Measurements from ENCODE around the gene SLC1A2. TPM values are rescaled to one million over a fixed set of nuclear protein-coding genes. Genes with fewer than 3 reads are reported as not detected.
A peak's percentile ranks its signal among the peaks of the same experiment; 100 is the strongest.

Gene SLC1A2
- not detected for total RNA-seq

DNA sequence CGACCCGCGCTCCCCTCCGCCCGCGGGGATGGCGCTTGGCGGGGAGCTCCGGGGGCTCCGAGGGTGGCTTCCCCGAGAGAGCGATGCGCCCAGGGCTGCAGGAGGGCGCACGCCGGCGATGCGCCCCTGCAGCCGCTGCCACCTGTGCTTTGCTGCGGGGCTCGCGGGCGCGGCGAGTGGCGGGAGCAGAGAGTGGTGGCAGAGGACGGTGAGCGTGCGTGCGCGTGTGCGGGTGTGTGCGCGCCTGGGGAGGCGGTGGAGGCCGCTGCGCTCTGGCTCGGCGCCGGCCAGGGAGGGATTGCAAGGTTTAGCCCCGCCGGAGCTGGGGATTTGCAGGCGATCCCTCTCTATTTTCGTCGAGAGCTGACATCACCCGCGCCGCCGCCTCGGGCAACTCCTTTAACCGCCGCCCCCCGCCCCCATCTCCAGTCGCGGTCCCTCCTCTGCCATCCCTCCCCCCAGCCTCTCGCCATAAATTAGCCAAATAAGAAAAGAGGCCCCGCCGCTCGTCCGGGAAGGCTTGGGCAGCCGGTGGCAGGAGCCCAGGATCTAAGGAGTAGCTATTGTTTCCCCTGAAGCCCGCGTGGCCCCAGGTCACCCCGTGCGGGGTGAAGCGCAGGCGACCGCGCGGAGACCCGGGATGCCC lies at the start of gene SLC1A2:
SLC1A2 (minus strand) TSS at position 375 of the 646 bp plus-strand sequence. CDS start 592 bp downstream, outside the sequence.
- no peak for DNase-seq
- POLR2A ChIA-PET: no interaction called here
- Mint-ChIP-seq H3K27me3 (peaks cover 86% of the 10 kb centered on the region), H3K9me3 (no peaks in the 10 kb centered on the region), H3K4me3 (peak within 1 kb of the TSS; percentile 45), H3K36me3 (ENCODE audit: low read depth) (no peaks in the 10 kb centered on the region), H3K27ac (no peak within 1 kb of the TSS), H3K4me1 (peaks cover 12% of the 10 kb centered on the region)
- CTCF ChIA-PET: interaction anchor here (0.7 to 1.4 kb wide), 2 partner anchors 9 to 234 kb away, joined by 3 to 5 read pairs; no protein-coding TSS in a partner anchor

DNA sequence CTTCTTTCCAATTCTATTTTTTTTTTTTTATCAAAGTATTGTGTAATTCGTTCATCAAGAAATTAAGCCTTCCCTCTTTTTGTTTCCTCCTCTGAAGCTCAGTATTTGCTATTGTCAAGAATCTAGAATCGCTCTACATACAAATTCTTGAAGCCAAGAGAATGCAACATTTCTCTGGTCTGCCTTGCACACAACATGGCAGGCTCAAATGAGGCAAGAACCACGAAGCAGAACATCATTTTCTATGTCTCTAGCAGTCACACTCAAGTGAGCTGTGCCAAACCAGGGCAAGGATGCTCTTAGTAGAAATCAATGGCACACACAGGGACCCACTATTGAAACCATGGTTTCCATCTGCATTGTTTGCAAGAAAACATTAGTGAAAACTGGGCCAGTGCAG lies 46.7 kb upstream of the SLC1A2 start:
- H3K4me3 Mint-ChIP-seq: no peak overlapping the region
- CTCF ChIA-PET: no interaction called here
- H3K27ac Mint-ChIP-seq: no peak overlapping the region
- no peaks in the 10 kb centered on the region for H3K9me3 Mint-ChIP-seq
- H3K4me1 Mint-ChIP-seq: no peaks in the 10 kb centered on the region
- DNase-seq: no peak
- POLR2A ChIA-PET: interaction anchor here (0.6 kb wide), 1 partner anchor 1785 kb away, joined by 3 read pairs; no protein-coding TSS in a partner anchor
- peaks cover 35% of the 10 kb centered on the region for H3K27me3 Mint-ChIP-seq
- no peaks in the 10 kb centered on the region for H3K36me3 Mint-ChIP-seq (ENCODE audit: low read depth)

DNA sequence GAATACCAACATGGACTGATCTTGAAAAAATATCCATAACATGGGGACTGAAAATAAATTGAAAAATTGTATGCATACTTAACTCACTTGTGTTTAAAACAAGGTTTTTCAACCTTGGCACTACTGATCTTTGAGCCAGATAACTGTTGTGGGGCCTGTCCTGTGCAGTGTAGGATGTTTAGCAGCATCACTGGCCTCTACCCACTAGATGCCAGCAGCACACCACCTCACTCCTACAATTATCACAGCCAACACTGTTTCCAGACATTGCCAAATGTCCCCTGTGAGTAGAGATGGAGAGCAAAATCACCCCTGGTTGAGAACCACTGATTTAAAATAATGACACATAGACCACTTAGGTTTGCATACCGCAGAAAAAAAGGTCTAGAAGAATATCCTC lies 45.0 kb upstream of the SLC1A2 start:
- H3K9me3 Mint-ChIP-seq: no peaks in the 10 kb centered on the region
- peaks cover 28% of the 10 kb centered on the region for H3K27me3 Mint-ChIP-seq
- H3K27ac Mint-ChIP-seq: no peak overlapping the region
- POLR2A ChIA-PET: no interaction called here
- no peak overlapping the region for H3K4me3 Mint-ChIP-seq
- no peak for DNase-seq
- no peaks in the 10 kb centered on the region for H3K36me3 Mint-ChIP-seq (ENCODE audit: low read depth)
- CTCF ChIA-PET: no interaction called here
- no peaks in the 10 kb centered on the region for H3K4me1 Mint-ChIP-seq

DNA sequence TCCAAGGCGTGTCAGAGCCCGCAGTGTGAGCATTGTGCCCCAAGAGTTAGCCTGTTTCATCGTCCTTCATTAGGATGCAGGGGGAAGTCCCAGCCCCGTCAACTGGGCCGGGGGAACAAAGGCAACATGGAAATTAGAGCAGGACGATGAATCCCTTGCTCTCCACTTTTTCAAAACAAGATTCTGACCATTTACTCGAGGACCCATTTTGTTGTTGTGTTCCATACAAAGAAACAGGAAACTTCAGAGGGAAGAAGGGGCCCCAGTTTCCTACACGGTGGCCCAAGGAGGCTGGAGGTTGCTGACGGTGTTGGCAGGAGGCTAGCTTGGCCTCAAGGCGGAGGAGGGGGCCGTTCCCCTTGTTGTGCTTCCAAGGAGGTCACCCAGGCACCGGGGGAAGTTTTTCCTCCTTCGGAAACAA lies 44.0 kb upstream of the SLC1A2 start:
- Mint-ChIP-seq H3K27me3 (peaks cover 28% of the 10 kb centered on the region), H3K4me3 (no peak overlapping the region), H3K36me3 (ENCODE audit: low read depth) (no peaks in the 10 kb centered on the region), H3K27ac (no peak overlapping the region), H3K4me1 (no peaks in the 10 kb centered on the region), H3K9me3 (no peaks in the 10 kb centered on the region)
- ChIA-PET CTCF (no interaction called here), POLR2A (no interaction called here)
- DNase-seq: no peak

DNA sequence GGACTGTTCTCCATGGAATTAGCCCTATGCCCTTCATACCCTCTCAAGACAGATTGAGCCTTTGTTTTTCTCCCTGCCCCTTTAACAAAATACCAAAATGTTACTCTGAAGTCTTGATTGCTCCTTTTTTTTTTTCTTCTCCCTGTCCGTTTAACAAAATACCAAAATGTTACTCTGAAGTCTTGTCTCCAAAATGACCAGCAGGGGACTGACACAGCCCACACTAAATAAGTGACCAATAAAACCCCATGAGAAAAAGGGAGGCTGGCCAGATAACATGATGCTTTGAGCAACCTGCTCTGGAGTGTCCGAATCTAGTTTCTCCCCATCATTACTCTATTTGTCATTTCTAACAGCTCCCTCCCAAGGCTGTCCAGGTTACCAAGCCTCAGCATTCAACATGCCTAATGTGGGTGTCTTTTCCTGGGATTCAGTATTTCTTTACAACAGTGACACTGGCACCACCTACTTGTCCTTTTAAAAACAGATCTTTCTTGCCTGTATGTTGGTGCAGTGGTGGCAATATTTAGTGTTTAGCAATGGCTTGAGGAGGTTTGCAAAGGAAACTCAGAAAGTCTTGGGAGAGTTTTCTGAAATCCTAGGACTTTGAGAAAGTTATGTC lies 42.7 kb upstream of the SLC1A2 start:
- no peaks in the 10 kb centered on the region for H3K4me1 Mint-ChIP-seq
- ChIA-PET POLR2A (no interaction called here), CTCF (no interaction called here)
- no peaks in the 10 kb centered on the region for H3K9me3 Mint-ChIP-seq
- H3K27ac Mint-ChIP-seq: no peak overlapping the region
- H3K36me3 Mint-ChIP-seq (ENCODE audit: low read depth): no peaks in the 10 kb centered on the region
- no peak overlapping the region for H3K4me3 Mint-ChIP-seq
- peaks cover 25% of the 10 kb centered on the region for H3K27me3 Mint-ChIP-seq
- DNase-seq: no peak

DNA sequence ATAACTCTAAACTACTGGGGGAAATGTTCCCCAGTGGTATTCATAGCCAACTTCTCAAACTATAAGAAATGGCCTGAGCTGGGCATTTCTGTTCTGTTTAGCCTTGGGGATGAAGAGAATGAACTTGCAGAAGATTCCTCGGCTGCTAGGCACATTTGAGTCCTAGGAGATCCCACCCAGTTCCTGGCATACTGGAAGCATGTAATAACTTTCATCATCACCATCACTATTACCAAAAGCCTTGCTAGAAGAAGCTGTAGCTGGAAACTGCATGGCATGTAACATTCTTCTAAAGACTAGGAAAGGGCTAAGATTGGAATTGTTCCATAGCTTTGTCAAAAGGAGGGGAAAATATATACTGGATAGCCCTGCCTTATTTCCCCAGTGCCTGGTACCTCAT lies 40.1 kb upstream of the SLC1A2 start:
- H3K9me3 Mint-ChIP-seq: no peaks in the 10 kb centered on the region
- peaks cover 23% of the 10 kb centered on the region for H3K27me3 Mint-ChIP-seq
- H3K4me3 Mint-ChIP-seq: no peak overlapping the region
- POLR2A ChIA-PET: no interaction called here
- no peak for DNase-seq
- H3K4me1 Mint-ChIP-seq: no peaks in the 10 kb centered on the region
- no peaks in the 10 kb centered on the region for H3K36me3 Mint-ChIP-seq (ENCODE audit: low read depth)
- CTCF ChIA-PET: no interaction called here
- H3K27ac Mint-ChIP-seq: no peak overlapping the region

DNA sequence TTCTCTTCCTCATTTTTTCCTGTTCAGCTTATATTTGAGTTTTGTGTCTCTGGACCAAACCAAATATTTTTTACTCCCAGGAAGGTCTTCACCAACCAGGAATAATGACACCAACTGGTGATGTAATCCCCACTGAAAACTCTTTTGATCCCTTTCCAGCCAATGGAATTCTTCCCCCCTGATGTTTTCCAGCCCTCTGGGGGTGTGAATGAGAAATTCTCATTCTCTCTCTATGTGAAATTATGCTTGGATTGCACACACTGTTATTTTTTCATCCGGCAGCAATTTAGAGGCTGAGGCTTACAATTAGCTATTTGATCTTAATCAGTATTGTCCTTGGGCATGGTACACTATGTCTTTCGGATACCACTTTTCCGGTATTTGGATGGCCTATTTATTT lies 39.5 kb upstream of the SLC1A2 start:
- no peak for DNase-seq
- Mint-ChIP-seq H3K27me3 (peaks cover 20% of the 10 kb centered on the region), H3K4me1 (no peaks in the 10 kb centered on the region), H3K4me3 (no peak overlapping the region), H3K9me3 (no peaks in the 10 kb centered on the region), H3K36me3 (ENCODE audit: low read depth) (no peaks in the 10 kb centered on the region), H3K27ac (no peak overlapping the region)
- ChIA-PET POLR2A (no interaction called here), CTCF (no interaction called here)

DNA sequence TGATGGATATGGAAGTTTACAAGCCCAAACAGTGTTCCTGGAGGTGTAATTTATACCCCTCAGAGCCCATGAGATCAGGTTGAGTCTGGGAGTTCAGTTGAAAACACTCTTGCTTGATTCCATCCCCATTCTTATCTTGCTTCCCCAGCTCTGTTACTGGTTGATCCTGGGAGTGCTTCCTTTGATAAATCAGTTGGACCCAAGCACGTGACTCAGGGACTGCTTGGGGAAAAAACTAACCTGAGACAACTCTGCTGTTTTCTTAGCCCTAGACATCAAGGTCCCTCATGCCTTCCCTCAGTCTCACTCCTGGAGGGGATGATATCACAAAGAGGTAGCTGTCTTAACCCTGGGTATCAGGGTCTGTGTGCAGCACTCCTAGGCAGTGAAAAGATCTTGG lies 35.0 kb upstream of the SLC1A2 start:
- ChIA-PET CTCF (no interaction called here), POLR2A (no interaction called here)
- no peaks in the 10 kb centered on the region for H3K9me3 Mint-ChIP-seq
- no peaks in the 10 kb centered on the region for H3K4me1 Mint-ChIP-seq
- H3K27me3 Mint-ChIP-seq: peaks cover 37% of the 10 kb centered on the region
- H3K36me3 Mint-ChIP-seq (ENCODE audit: low read depth): no peaks in the 10 kb centered on the region
- DNase-seq: no peak
- H3K4me3 Mint-ChIP-seq: no peak overlapping the region
- no peak overlapping the region for H3K27ac Mint-ChIP-seq

DNA sequence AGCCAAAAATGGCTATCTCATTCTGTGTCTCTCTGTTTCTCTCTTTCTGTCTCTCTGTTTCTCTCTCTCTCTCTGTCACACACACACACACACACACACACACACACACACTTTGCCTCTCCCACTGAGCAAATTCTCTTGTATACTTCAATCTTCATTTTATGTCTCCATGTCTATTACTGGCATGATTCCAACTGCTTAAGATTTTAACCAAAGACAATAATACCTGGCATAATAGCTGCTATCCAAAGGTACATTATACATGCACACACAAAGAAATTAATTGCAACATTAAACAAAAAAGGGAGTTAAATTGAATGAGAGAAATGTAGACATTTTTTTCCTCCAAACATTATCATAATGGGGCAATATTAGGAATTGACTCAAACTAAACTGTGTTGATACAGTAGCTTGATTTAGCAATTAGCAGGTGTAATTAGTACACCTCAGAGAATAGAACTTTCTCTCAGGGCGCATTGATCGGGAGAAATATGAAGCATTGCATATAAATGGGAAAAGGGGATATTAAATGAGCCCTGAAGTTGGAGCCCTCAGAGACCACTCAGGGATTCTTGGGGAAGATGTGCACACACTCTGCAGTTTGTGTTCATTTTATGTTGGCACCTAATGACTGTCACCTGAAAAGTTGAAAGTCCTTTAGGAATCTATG lies 17.4 kb upstream of the SLC1A2 start:
- no peaks in the 10 kb centered on the region for H3K9me3 Mint-ChIP-seq
- no peak for DNase-seq
- H3K27ac Mint-ChIP-seq: no peak overlapping the region
- H3K4me3 Mint-ChIP-seq: no peak overlapping the region
- H3K27me3 Mint-ChIP-seq: peaks cover 38% of the 10 kb centered on the region
- ChIA-PET POLR2A (no interaction called here), CTCF (no interaction called here)
- no peaks in the 10 kb centered on the region for H3K36me3 Mint-ChIP-seq (ENCODE audit: low read depth)
- H3K4me1 Mint-ChIP-seq: no peaks in the 10 kb centered on the region

DNA sequence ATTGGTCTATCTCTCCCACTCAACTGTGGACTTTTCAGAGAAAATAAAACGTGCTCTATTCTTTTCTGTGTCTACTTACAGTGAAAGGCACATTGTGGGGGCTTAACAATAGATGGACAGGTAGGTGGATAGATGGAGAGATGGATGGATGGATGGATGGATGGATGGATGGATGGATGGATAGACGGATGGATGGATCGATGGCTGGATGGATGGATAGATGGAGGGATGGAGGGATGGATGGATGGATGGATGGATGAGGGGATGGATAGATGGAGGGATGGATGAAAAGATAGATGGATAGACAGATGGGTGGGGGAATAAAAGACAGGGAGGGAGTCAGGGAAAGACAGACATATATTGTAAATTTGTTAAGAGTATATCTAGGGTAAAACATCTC lies 14.2 kb upstream of the SLC1A2 start:
- CTCF ChIA-PET: no interaction called here
- Mint-ChIP-seq H3K9me3 (no peaks in the 10 kb centered on the region), H3K36me3 (ENCODE audit: low read depth) (no peaks in the 10 kb centered on the region), H3K4me3 (no peak overlapping the region), H3K4me1 (no peaks in the 10 kb centered on the region), H3K27ac (no peak overlapping the region), H3K27me3 (peaks cover 34% of the 10 kb centered on the region)
- DNase-seq: no peak
- POLR2A ChIA-PET: no interaction called here

DNA sequence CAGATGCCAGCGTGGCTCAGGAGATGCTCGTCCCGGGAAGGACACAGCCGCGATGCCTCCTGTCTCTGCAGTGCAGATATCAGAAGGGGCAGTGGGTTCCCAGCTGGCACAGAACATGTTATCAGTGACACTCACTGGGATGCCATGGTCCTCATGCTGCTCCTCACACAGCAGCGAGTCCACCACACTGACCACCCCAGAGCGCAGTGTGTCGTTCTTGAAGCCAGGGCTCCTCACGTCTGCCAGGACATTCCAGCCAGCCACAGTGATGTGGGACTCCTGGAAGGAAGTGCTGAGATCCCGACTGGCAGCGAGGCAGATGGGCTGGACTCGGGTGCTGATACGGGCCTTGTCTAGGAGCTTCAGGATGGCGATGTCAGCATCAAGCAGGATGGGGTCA lies 13.1 kb upstream of the SLC1A2 start:
- Mint-ChIP-seq H3K4me1 (no peaks in the 10 kb centered on the region), H3K4me3 (no peak overlapping the region), H3K27ac (no peak overlapping the region), H3K36me3 (ENCODE audit: low read depth) (no peaks in the 10 kb centered on the region), H3K9me3 (no peaks in the 10 kb centered on the region), H3K27me3 (peaks cover 34% of the 10 kb centered on the region)
- DNase-seq: no peak
- ChIA-PET POLR2A (no interaction called here), CTCF (no interaction called here)

DNA sequence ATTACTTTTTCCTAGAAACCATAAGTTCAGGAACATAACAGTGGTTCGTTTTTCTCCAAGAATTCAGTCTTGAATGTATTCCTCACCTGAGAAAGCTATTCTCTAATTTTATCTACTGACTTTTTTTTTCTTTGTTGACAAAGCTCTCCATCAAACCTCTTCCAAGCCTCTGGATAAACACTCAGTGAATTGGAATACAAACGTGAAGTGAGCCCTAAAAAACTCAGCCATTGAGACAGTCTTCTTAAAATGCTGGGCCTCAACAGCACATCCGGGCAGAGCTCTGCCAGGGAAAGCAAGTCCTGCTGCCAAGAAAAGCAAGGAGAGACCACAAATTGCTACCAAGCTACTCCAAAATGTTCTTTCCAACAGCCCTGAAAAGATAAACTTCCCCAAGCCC lies 7.7 kb upstream of the SLC1A2 start:
- Mint-ChIP-seq H3K36me3 (ENCODE audit: low read depth) (no peaks in the 10 kb centered on the region), H3K27ac (no peak overlapping the region), H3K4me1 (no peaks in the 10 kb centered on the region), H3K27me3 (peaks cover 62% of the 10 kb centered on the region), H3K9me3 (no peaks in the 10 kb centered on the region), H3K4me3 (no peak overlapping the region)
- no peak for DNase-seq
- ChIA-PET CTCF (no interaction called here), POLR2A (no interaction called here)

DNA sequence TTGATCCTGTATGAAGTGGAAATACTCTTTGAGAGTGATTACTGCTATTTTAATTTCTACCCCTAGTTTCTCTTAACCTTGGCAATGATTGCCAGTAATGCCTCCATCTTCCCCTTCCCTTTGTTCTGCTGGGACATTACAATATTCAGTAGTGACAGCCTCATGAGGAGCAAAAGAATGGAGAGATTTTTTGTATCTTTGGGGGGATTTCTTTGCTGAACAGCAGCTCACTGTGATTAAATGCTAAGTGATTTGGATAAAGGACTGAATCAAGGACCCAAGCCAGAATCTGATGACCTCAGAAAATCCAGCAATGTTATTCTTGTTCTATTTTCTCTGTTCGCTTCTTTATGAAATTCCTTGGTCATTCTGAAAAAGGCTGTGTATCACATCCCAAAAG lies 7.0 kb upstream of the SLC1A2 start:
- no peaks in the 10 kb centered on the region for H3K9me3 Mint-ChIP-seq
- peaks cover 69% of the 10 kb centered on the region for H3K27me3 Mint-ChIP-seq
- H3K4me1 Mint-ChIP-seq: no peaks in the 10 kb centered on the region
- no peaks in the 10 kb centered on the region for H3K36me3 Mint-ChIP-seq (ENCODE audit: low read depth)
- H3K4me3 Mint-ChIP-seq: no peak overlapping the region
- POLR2A ChIA-PET: no interaction called here
- CTCF ChIA-PET: no interaction called here
- no peak overlapping the region for H3K27ac Mint-ChIP-seq
- no peak for DNase-seq

DNA sequence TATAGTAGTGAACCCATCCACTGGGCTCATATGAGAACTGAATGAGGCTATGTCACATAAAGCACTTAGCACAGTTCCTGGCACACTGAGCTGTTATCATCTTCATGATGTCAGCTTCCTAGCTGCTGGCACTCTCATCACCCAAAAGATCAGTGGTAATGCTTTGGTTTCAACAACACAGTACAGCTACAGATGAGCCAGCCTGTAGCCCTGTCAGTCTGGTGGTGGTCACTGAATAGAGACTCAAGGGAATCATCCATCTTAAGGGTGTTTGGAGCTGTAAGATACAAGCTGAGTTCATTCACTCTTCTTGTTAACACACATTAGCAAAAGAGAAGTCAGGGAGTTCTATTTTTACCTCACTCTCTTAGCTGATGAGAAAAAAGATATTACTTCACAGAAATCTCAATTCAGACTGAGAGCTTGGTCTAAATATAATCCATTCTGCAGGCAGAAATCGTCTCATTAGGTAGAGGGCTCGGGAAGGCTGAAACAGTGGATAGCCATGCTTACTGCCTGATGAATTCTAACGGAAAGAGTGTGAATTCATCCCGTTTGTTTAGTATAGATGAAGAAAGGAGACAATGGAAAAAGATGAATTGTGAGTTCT lies 6.3 kb upstream of the SLC1A2 start:
- DNase-seq: no peak
- H3K27me3 Mint-ChIP-seq: peaks cover 71% of the 10 kb centered on the region
- H3K27ac Mint-ChIP-seq: no peak overlapping the region
- no peaks in the 10 kb centered on the region for H3K36me3 Mint-ChIP-seq (ENCODE audit: low read depth)
- CTCF ChIA-PET: no interaction called here
- no peak overlapping the region for H3K4me3 Mint-ChIP-seq
- peaks cover 2% of the 10 kb centered on the region for H3K4me1 Mint-ChIP-seq
- no peaks in the 10 kb centered on the region for H3K9me3 Mint-ChIP-seq
- POLR2A ChIA-PET: no interaction called here

Data from activated CD4-positive, alpha-beta memory T cell treated with anti-CD3 and anti-CD28 coated beads, Interleukin-2, amount 10 ng/mL, durations not matched to agents 7 days and 5 days (primary cell).